ENCODE results near the gene FAM25C. TPM values are rescaled to one million over a fixed set of nuclear protein-coding genes. Genes with fewer than 3 reads are reported as not detected.

Gene FAM25C
- polyA plus RNA-seq, 1 donor from 2014 or later, result not detected

Small RNA genes within 50 kb of the gene (small RNA-seq; reads per million reads assigned to genes)
- gene RNA5SP315, result 0 reads per million in 3 experiments

Other genes starting within 250 kb of the FAM25C start
- not detected in 2 replicates for gene SYT15B, start 236.2 kb downstream of the FAM25C start, polyA plus RNA-seq
- gene NPY4R2, start 81.1 kb downstream of the FAM25C start, polyA plus RNA-seq, result not detected in 2 replicates

Data from neural cell (in vitro differentiated cells).